ENCODE measurements around the gene LAMP5.

The LAMP5 gene

DNA sequence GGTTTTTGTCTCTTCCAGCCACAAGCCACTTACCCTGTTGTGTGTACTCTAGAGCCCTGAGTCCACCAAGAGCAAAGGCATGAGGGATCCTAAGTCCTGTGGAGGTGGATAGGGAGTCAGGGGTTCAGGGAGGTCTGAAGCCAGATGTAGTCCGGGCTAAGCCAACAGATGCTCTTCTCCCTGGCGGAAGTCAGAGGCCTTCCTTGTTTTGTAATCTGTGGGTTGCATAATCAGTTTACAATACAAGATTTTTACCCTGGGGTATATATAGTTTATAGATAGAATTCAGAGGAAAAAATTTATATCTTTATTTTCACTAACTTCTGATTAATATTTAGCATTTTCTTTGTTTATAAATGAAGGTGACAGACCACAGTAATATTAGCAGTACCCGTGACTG, 9.2 kb downstream of the LAMP5 start:
- no peak for DNase-seq (ENCODE audit: low read depth)
- TF ChIP-seq, protein P1, sequence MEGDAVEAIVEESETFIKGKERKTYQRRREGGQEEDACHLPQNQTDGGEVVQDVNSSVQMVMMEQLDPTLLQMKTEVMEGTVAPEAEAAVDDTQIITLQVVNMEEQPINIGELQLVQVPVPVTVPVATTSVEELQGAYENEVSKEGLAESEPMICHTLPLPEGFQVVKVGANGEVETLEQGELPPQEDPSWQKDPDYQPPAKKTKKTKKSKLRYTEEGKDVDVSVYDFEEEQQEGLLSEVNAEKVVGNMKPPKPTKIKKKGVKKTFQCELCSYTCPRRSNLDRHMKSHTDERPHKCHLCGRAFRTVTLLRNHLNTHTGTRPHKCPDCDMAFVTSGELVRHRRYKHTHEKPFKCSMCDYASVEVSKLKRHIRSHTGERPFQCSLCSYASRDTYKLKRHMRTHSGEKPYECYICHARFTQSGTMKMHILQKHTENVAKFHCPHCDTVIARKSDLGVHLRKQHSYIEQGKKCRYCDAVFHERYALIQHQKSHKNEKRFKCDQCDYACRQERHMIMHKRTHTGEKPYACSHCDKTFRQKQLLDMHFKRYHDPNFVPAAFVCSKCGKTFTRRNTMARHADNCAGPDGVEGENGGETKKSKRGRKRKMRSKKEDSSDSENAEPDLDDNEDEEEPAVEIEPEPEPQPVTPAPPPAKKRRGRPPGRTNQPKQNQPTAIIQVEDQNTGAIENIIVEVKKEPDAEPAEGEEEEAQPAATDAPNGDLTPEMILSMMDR (conservative IDR thresholded peaks at IDR 0.05; ENCODE audit: low read depth, low read length): no peak
- no peak overlapping the region for H3K4me3 ChIP-seq (ENCODE audit: low read depth, low read length)

- DNase-seq (ENCODE audit: low read depth): no peak
- H3K4me3 ChIP-seq (ENCODE audit: low read depth, low read length): no peak overlapping the region
- TF ChIP-seq, protein P1 (conservative IDR thresholded peaks at IDR 0.05; ENCODE audit: low read depth, low read length): no peak
Measured at GRCh38 chr20:9531581-9531980, 17.2 kb downstream of the LAMP5 start.

GRCh38 chr20:9532069-9532838, 17.9 kb downstream of the LAMP5 start:
- TF ChIP-seq, protein P1 (conservative IDR thresholded peaks at IDR 0.05; ENCODE audit: low read depth, low read length): no peak
- DNase-seq (ENCODE audit: low read depth): no peak
- H3K4me3 ChIP-seq (ENCODE audit: low read depth, low read length): no peak overlapping the region

DNA sequence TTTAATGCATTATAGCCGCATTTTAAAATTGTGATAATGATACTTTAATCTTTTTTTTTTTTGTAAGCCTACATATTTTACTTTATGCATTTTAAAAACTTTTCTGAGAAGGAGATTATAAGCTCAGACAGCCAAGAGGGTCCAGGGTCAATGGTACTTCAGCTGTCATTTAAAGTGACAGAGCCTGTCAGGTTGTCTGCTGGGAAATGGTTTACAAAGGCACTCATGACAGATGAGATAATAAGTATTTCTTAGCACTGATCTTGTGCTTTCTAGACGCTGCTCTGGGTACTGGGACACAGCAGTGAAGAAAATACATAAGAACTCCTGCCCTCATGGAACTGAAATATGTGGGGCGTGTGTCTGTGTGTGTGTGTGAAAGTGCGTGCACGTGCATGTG, 19.6 kb downstream of the LAMP5 start:
- no peak for DNase-seq (ENCODE audit: low read depth)
- H3K4me3 ChIP-seq (ENCODE audit: low read depth, low read length): no peak overlapping the region
- TF ChIP-seq, protein P1 (conservative IDR thresholded peaks at IDR 0.05; ENCODE audit: low read depth, low read length): no peak

GRCh38 chr20:9535449-9535848, 21.1 kb downstream of the LAMP5 start:
- H3K4me3 ChIP-seq (ENCODE audit: low read depth, low read length): no peak overlapping the region
- TF ChIP-seq, protein P1 (conservative IDR thresholded peaks at IDR 0.05; ENCODE audit: low read depth, low read length): no peak
- DNase-seq (ENCODE audit: low read depth): no peak

DNA sequence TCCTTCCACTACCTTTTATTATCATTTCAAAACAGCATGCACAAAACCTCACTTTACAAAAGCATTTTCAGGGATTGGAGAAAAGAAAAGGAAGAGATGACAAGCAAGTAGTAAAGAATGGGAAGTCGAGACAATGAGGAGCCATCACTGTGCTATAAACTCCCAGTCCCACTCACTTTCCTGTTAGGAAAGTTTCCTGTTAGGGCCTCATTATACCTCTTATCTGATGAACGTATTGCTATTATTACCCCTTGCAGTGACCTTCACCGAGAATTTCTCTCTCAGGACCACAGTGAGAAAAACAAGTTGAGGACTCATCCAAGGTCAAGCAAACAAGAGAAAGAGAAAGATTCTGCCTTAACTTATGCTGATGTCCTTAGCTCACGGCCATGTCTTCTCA, 28.8 kb downstream of the LAMP5 start:
- H3K4me3 ChIP-seq (ENCODE audit: low read depth, low read length): no peak overlapping the region
- TF ChIP-seq, protein P1 (conservative IDR thresholded peaks at IDR 0.05; ENCODE audit: low read depth, low read length): no peak
- DNase-seq (ENCODE audit: low read depth): no peak

DNA sequence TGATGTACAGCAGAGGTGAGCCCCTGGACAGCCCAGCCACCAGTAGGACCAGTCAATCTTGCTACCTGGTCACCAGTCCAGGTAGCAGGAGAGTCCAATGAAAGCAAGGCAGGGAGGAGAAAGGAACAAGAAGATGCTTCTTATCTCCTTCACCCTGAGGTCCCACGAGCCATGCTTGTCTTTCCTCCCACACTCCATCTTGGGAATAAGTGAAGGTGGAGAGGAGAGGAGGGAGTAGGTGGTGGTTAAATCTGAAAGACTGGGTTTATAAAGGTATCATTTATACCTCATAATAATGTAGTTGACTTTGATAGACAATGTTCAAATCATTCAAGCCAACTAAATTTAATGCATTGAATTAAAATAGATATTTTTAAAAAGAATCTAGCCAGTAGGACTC, 35.9 kb downstream of the LAMP5 start:
- DNase-seq (ENCODE audit: low read depth): no peak
- H3K4me3 ChIP-seq (ENCODE audit: low read depth, low read length): no peak overlapping the region
- TF ChIP-seq, protein P1 (conservative IDR thresholded peaks at IDR 0.05; ENCODE audit: low read depth, low read length): no peak
